K562 (cell line): ENCODE measurements around the gene SCMH1. TPM values are rescaled to one million over a fixed set of nuclear protein-coding genes. Genes with fewer than 3 reads are reported as not detected.

Experiments
- ATAC-seq: fragments of 200-7000 bp; cut with Tn5 transposase; 3 replicates; pipeline ENCODE4 v1.9.1; 2020; ENCODE audit warnings: moderate library complexity
- BruUV-seq: library from RNA; stranded (reverse); fragments of 400-500 nt; replicated peaks from 2 replicates; lab custom pipeline; 2021; lab: Mats Ljungman, UMichigan
- CTCF ChIA-PET: fragments of 300-600 bp; formaldehyde crosslinking; extraction: SDS; loops from one replicate; lab custom pipeline; 2021; ENCODE audit warnings: low intra/inter-chr PET ratio; lab: Yijun Ruan, JAX
- POLR2A ChIA-PET: fragments of 300-600, 350-650 bp; sonication (Branson Sonifier 250); formaldehyde crosslinking; extraction: SDS; loops from one replicate; lab custom pipeline; 2021; ENCODE audit warnings: antibody characterized with exemption, inconsistent platforms; lab: Yijun Ruan, JAX
- DNase-seq, 4 experiments: peaks; one replicate each; pipeline versions ENCODE4 v3.0.0 to v3.0.0-alpha.2; 2011 to 2018; ENCODE audit warnings: low spot score in 3 of 4, mixed read lengths in 3 of 4; ENCODE audit errors: extremely low read depth in 1 of 4
- FAIRE-seq: peaks from 2 replicates; lab custom pipeline; 2011; peaks lifted over from hg19 to GRCh38; lab: Jason Lieb, UNC
- H2AFZ ChIP-seq: 2 replicates; pipeline ENCODE4 v1.6.0; 2011; ENCODE audit warnings: low read depth, low read length, control low read depth, inconsistent platforms
- H3K27ac ChIP-seq: fragments of 200-600 bp; 3 replicates; pipeline ENCODE4 v1.8.0; 2011; ENCODE audit warnings: low read depth, mild to moderate bottlenecking, control low read depth, inconsistent platforms, low read length, moderate library complexity, mixed read lengths; ENCODE audit errors: extremely low read depth
- H3K27me3 ChIP-seq, 2 experiments: fragments of 300-600 bp in 1 of 2; 2 replicates in 1 of 2; 3 replicates in 1 of 2; pipeline versions ENCODE4 v1.6.0 to v1.8.0; 2011; ENCODE audit warnings: inconsistent platforms in 2 of 2, low read length in 2 of 2, mild to moderate bottlenecking in 1 of 2, mixed read lengths in 1 of 2, moderate library complexity in 1 of 2; ENCODE audit not compliant: control insufficient read depth in 2 of 2, insufficient read depth in 2 of 2
- H3K36me3 ChIP-seq: fragments of 300-600 bp; 3 replicates; pipeline ENCODE4 v1.8.0; 2011; ENCODE audit warnings: mild to moderate bottlenecking, low read length, inconsistent platforms; ENCODE audit not compliant: control insufficient read depth, insufficient read depth
- H3K4me1 ChIP-seq, 2 experiments: fragments of 200-600 bp in 1 of 2; replicated peaks in 1 of 2; 2 replicates in 1 of 2; 3 replicates in 1 of 2; pipeline versions ENCODE4 v1.5.1 to v1.8.0; 2011; ENCODE audit warnings: inconsistent platforms in 2 of 2, low read length in 2 of 2, mild to moderate bottlenecking in 1 of 2, mixed read lengths in 1 of 2, moderate library complexity in 1 of 2; ENCODE audit not compliant: control insufficient read depth in 2 of 2, insufficient read depth in 2 of 2
- H3K4me2 ChIP-seq: 2 replicates; pipeline ENCODE4 v1.6.1; 2011; ENCODE audit warnings: low read length, control low read depth, inconsistent platforms, mixed read lengths; ENCODE audit not compliant: insufficient read depth
- H3K4me3 ChIP-seq: fragments of 200-600 bp; sonication (generic), shearing (Covaris generic); 2 replicates; pipeline ENCODE4 v1.5.1; 2016; ENCODE audit warnings: control low read depth, inconsistent platforms
- H3K79me2 ChIP-seq: fragments of 200-600 bp; 3 replicates; pipeline ENCODE4 v1.8.0; 2011; ENCODE audit warnings: low read length, inconsistent platforms; ENCODE audit not compliant: control insufficient read depth, insufficient read depth
- H3K9ac ChIP-seq, 2 experiments: 2 replicates each; pipeline versions ENCODE4 v1.6.0 to v1.6.1; 2011; ENCODE audit warnings: low read depth in 2 of 2, low read length in 2 of 2, control low read depth in 1 of 2, inconsistent platforms in 1 of 2, mild to moderate bottlenecking in 1 of 2, mixed read lengths in 1 of 2; ENCODE audit not compliant: insufficient read depth in 1 of 2
- H3K9me1 ChIP-seq: one replicate; pipeline ENCODE4 v1.6.0; 2011; ENCODE audit warnings: inconsistent platforms, mild to moderate bottlenecking, low read length, moderate library complexity; ENCODE audit not compliant: control insufficient read depth, insufficient read depth
- H3K9me3 ChIP-seq: replicated peaks from 2 replicates; pipeline ENCODE4 v1.5.1; 2011; ENCODE audit warnings: low read depth, low read length, inconsistent platforms; ENCODE audit not compliant: control insufficient read depth, insufficient read depth
- H4K20me1 ChIP-seq: replicated peaks from 2 replicates; pipeline ENCODE4 v1.6.1; 2011; ENCODE audit warnings: low read length, inconsistent platforms, mixed read lengths; ENCODE audit not compliant: control insufficient read depth, insufficient read depth
- CBFA2T3 ChIP-seq: fragments of 450-650 bp; IDR thresholded peaks from 2 replicates; pipeline ENCODE4 v1.6.1; 2017
- FOXM1 ChIP-seq, 2 experiments: fragments of 450-650 bp in 1 of 2; sonication (generic) in 1 of 2; formaldehyde crosslinking in 1 of 2; IDR thresholded peaks; 2 replicates each; pipeline versions ENCODE4 v1.6.1 to v1.9.0; 2017 to 2022; ENCODE audit warnings: low read depth in 2 of 2, mild to moderate bottlenecking in 2 of 2, missing genetic modification reagents in 1 of 2, moderate library complexity in 1 of 2
- MEIS2 ChIP-seq: fragments of 450-650 bp; IDR thresholded peaks from 2 replicates; pipeline ENCODE4 v1.6.1; 2014; ENCODE audit warnings: mild to moderate bottlenecking; ENCODE audit not compliant: partially characterized antibody
- NFE2 ChIP-seq: IDR thresholded peaks from 2 replicates; pipeline ENCODE4 v1.6.1; 2014; ENCODE audit warnings: antibody characterized with exemption, low read depth
- NR2F6 ChIP-seq: fragments of 450-650 bp; formaldehyde crosslinking; IDR thresholded peaks from 2 replicates; pipeline ENCODE4 v1.4.0; 2020; ENCODE audit warnings: mild to moderate bottlenecking
- TEAD4 ChIP-seq, 2 experiments: sonication (generic) in 1 of 2; formaldehyde crosslinking in 1 of 2; IDR thresholded peaks; 2 replicates each; pipeline versions ENCODE4 v1.6.1 to v1.8.0; 2012 to 2022; ENCODE audit warnings: borderline replicate concordance in 1 of 2, inconsistent platforms in 1 of 2, low read length in 1 of 2, mild to moderate bottlenecking in 1 of 2, missing genetic modification reagents in 1 of 2
- in situ Hi-C: fragments of 300-500 bp; cut with MboI; formaldehyde crosslinking; loops from 4 replicates; pipeline ENCODE4 v1.15.0; 2018; ENCODE audit warnings: inconsistent platforms, mixed read lengths
- intact Hi-C: fragments of 100-400 bp; cut with micrococcal nuclease; formaldehyde crosslinking; loops from 2 replicates; pipeline ENCODE4 v1.14.2; 2022
- polyA plus RNA-seq, 8 experiments: library from polyadenylated mRNA; depleted of rRNA in 4 of 8; stranded (reverse) in 5 of 8; unstranded in 3 of 8; fragments of >200 nt; fragmentation: Nextera tagmentation in 2 of 8; fragmentation: Illumina TruSeq in 1 of 8; extraction: Ambion mirVana in 2 of 8; extraction: Trizol in 1 of 8; gene quantifications; 2 replicates each; pipeline versions ENCODE4 v1.2.1 to v1.2.3, GENCODE V29; 2011 to 2014; ENCODE audit warnings: inconsistent platforms in 1 of 8, missing spikeins in 1 of 8
- total RNA-seq, 7 experiments: library from RNA; depleted of rRNA in 6 of 7; stranded (reverse); fragments of >200 nt in 6 of 7; fragmentation: Illumina TruSeq in 2 of 7; extraction: Trizol in 2 of 7; gene quantifications; 2 replicates each; pipeline versions ENCODE4 v1.2.1 to v1.2.3, GENCODE V29; 2011 to 2021; ENCODE audit warnings: low replicate concordance in 1 of 7
- TF ChIP-seq, protein P1 (sequence below): sonication (generic); formaldehyde crosslinking; IDR thresholded peaks from 2 replicates; pipeline ENCODE4 v1.8.1; 2023; ENCODE audit warnings: missing genetic modification reagents, mild to moderate bottlenecking, borderline replicate concordance

SCMH1 gene
- total and polyA plus RNA-seq, 9 of the 15 experiments (the other 6 are each of a cell fraction or from before 2014, with no cell fraction given) = 8.5 to 37.0 (median 26.8) TPM

GRCh38 chr1:41200728-41201127, 41.4 kb downstream of the SCMH1 start (continued):
- TF ChIP-seq MEIS2 (peak; percentile 46), CBFA2T3 (peak; percentile 54), TEAD4 (IDR thresholded peaks at IDR 0.05; ENCODE audit: low read length) (0 out of 2 replicates have a peak, but pooled peaks have one; percentile 26), TEAD4 (CRISPR knock-in tag; IDR thresholded peaks at IDR 0.05; ENCODE audit: borderline replicate concordance) (no peak)

DNA sequence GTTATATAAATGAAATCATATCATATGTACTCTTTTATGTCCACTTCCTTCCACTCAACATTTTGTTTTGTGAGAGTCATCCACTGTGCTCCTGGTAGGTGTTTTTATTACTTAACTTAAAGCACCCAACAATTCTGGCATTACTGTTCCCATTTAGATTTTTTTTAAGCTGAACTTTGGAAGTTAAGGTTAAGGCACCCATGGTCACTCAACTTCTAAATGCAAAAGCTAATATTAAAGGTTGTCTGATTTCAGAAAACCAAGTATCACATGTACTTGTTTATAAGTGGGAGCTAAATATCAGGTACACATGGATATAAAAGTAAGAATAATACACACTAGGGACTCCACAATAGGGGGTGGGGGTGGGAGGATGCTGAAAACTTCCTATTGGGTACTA, 42.7 kb downstream of the SCMH1 start:
- intact Hi-C loops = no loop called here
- DNase-seq (no peak), FAIRE-seq (no peak), ATAC-seq (no peak)
- TF ChIP-seq FOXM1 (IDR thresholded peaks at IDR 0.05; ENCODE audit: low read depth) (no peak), FOXM1 (CRISPR knock-in tag; IDR thresholded peaks at IDR 0.05; ENCODE audit: low read depth) (no peak), NFE2 (no peak), NR2F6 (CRISPR knock-in tag) (no peak)
- TF ChIP-seq, protein P1, sequence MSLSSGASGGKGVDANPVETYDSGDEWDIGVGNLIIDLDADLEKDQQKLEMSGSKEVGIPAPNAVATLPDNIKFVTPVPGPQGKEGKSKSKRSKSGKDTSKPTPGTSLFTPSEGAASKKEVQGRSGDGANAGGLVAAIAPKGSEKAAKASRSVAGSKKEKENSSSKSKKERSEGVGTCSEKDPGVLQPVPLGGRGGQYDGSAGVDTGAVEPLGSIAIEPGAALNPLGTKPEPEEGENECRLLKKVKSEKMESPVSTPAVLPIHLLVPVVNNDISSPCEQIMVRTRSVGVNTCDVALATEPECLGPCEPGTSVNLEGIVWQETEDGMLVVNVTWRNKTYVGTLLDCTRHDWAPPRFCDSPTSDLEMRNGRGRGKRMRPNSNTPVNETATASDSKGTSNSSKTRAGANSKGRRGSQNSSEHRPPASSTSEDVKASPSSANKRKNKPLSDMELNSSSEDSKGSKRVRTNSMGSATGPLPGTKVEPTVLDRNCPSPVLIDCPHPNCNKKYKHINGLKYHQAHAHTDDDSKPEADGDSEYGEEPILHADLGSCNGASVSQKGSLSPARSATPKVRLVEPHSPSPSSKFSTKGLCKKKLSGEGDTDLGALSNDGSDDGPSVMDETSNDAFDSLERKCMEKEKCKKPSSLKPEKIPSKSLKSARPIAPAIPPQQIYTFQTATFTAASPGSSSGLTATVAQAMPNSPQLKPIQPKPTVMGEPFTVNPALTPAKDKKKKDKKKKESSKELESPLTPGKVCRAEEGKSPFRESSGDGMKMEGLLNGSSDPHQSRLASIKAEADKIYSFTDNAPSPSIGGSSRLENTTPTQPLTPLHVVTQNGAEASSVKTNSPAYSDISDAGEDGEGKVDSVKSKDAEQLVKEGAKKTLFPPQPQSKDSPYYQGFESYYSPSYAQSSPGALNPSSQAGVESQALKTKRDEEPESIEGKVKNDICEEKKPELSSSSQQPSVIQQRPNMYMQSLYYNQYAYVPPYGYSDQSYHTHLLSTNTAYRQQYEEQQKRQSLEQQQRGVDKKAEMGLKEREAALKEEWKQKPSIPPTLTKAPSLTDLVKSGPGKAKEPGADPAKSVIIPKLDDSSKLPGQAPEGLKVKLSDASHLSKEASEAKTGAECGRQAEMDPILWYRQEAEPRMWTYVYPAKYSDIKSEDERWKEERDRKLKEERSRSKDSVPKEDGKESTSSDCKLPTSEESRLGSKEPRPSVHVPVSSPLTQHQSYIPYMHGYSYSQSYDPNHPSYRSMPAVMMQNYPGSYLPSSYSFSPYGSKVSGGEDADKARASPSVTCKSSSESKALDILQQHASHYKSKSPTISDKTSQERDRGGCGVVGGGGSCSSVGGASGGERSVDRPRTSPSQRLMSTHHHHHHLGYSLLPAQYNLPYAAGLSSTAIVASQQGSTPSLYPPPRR (CRISPR knock-in tag) = no peak
- Histone ChIP-seq H3K4me3 (no peak overlapping the region), H2AFZ (no peak overlapping the region), H3K79me2 (peaks cover 3% of the 10 kb centered on the region; the same call in 1 of the 3 replicates), H3K27ac (no peak overlapping the region), H3K27me3 (no peaks in the 10 kb centered on the region), H3K9me1 (no peaks in the 10 kb centered on the region), H3K9ac (no peak overlapping the region), H3K9me3 (0 out of 2 replicates have a peak, but pooled peaks cover 3% of the 10 kb centered on the region), H3K36me3 (no peaks in the 10 kb centered on the region), H3K4me2 (no peak overlapping the region), H3K4me1 (peaks cover 0 to 7% of the 10 kb centered on the region in 2 experiments; a peak in 1 of 5 replicates), H4K20me1 (no peaks in the 10 kb centered on the region; the same call in 1 of the 2 replicates)
- CTCF ChIA-PET = no interaction called here
- no TSS peak for BruUV-seq
- in situ Hi-C loops = no loop called here
- POLR2A ChIA-PET = interaction anchor here (1.1 kb wide), 1 partner anchor 9 kb away, joined by 3 read pairs; no protein-coding TSS in a partner anchor
